ENCODE measurements around the gene MCM10. TPM values are rescaled to one million over a fixed set of nuclear protein-coding genes. Genes with fewer than 3 reads are reported as not detected.

MCM10 gene
- total and polyA plus RNA-seq, 9 of the 15 experiments (the other 6 are each of a cell fraction or from before 2014, with no cell fraction given): 10.4 to 68.1 (median 48.0) TPM

DNA sequence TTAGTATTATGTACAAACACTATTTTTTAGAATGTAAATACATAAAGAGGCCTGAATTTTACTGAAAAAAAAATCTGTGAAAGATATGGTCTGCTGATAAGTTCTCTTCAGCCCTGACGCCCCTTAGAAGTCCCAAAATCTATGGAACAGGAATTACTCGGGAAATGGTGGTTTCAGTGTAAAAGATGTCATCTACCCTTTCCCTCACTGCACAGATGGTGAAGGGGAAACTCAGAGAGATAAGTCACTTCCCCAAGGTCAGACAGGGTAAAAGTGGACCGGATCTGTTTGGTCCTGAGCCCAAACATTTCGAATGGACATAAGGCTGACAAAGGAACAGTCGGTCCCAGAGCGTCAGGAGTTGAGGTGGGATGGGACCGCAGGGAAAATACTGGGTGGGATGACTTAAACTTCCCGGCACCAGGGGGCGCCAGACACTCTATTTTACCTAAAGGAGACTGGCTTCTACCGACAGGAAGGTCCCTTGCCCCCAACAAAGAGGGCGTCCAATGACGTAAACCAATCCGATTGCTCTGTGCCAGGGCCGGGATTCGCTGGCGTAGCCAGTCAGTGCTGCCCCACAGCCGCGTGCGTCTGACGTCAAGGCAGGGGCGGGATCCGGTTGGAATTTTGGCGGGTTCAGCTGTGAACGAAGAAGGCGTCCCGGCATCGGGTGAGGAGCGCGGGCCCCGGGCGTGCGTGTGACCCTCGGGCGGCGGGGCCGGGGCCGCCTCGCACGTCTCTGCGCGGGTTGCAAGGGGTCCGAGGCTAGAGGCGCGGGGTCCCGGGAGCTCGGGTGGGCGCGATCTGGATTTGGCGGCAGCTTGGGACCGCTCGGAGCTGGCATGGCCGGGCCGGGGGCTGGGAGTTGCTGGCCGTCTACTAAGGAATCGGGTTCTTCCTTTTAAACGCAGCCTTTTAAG, at the start of gene MCM10 (continued):
- TF ChIP-seq, protein P1, sequence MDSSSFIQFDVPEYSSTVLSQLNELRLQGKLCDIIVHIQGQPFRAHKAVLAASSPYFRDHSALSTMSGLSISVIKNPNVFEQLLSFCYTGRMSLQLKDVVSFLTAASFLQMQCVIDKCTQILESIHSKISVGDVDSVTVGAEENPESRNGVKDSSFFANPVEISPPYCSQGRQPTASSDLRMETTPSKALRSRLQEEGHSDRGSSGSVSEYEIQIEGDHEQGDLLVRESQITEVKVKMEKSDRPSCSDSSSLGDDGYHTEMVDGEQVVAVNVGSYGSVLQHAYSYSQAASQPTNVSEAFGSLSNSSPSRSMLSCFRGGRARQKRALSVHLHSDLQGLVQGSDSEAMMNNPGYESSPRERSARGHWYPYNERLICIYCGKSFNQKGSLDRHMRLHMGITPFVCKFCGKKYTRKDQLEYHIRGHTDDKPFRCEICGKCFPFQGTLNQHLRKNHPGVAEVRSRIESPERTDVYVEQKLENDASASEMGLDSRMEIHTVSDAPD (CRISPR knock-in tag; IDR thresholded peaks at IDR 0.05): no peak
- TF ChIP-seq, protein P2, sequence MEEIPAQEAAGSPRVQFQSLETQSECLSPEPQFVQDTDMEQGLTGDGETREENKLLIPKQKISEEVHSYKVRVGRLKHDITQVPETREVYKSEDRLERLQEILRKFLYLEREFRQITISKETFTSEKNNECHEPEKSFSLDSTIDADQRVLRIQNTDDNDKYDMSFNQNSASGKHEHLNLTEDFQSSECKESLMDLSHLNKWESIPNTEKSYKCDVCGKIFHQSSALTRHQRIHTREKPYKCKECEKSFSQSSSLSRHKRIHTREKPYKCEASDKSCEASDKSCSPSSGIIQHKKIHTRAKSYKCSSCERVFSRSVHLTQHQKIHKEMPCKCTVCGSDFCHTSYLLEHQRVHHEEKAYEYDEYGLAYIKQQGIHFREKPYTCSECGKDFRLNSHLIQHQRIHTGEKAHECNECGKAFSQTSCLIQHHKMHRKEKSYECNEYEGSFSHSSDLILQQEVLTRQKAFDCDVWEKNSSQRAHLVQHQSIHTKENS (CRISPR knock-in tag; IDR thresholded peaks at IDR 0.05): no peak
- no peak for TF ChIP-seq HDAC8 (tag; IDR thresholded peaks at IDR 0.05)
- peak; percentile 66; the same call in 1 of the 2 replicates for TF ChIP-seq NCOA6 (IDR thresholded peaks at IDR 0.05)
- no peak for TF ChIP-seq ZNF57 (CRISPR knock-in tag; IDR thresholded peaks at IDR 0.05)
- TF ChIP-seq, protein P3, sequence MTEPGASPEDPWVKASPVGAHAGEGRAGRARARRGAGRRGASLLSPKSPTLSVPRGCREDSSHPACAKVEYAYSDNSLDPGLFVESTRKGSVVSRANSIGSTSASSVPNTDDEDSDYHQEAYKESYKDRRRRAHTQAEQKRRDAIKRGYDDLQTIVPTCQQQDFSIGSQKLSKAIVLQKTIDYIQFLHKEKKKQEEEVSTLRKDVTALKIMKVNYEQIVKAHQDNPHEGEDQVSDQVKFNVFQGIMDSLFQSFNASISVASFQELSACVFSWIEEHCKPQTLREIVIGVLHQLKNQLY (CRISPR knock-in tag; conservative IDR thresholded peaks at IDR 0.05): no peak
- no peak for TF ChIP-seq ZNF253 (CRISPR knock-in tag; conservative IDR thresholded peaks at IDR 0.05)
- peak; percentile 73 for TF ChIP-seq BHLHE40 (IDR thresholded peaks at IDR 0.05; ENCODE audit: low read length)
- no peak for TF ChIP-seq PHF21A (IDR thresholded peaks at IDR 0.05; ENCODE audit: borderline replicate concordance, low read depth)
- peak; percentile 59; the same call in 1 of the 2 replicates for TF ChIP-seq ZNF212 (CRISPR knock-in tag; IDR thresholded peaks at IDR 0.05)
- TF ChIP-seq, protein P4, sequence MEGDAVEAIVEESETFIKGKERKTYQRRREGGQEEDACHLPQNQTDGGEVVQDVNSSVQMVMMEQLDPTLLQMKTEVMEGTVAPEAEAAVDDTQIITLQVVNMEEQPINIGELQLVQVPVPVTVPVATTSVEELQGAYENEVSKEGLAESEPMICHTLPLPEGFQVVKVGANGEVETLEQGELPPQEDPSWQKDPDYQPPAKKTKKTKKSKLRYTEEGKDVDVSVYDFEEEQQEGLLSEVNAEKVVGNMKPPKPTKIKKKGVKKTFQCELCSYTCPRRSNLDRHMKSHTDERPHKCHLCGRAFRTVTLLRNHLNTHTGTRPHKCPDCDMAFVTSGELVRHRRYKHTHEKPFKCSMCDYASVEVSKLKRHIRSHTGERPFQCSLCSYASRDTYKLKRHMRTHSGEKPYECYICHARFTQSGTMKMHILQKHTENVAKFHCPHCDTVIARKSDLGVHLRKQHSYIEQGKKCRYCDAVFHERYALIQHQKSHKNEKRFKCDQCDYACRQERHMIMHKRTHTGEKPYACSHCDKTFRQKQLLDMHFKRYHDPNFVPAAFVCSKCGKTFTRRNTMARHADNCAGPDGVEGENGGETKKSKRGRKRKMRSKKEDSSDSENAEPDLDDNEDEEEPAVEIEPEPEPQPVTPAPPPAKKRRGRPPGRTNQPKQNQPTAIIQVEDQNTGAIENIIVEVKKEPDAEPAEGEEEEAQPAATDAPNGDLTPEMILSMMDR (IDR thresholded peaks at IDR 0.05 in 2 of 3, conservative IDR thresholded peaks at IDR 0.05 in 1 of 3; ENCODE audit: insufficient read depth in 2 of 3, low read depth in 1 of 3, low read length in 3 of 3): peak; percentile 73 to 95 (median 92)
- TF ChIP-seq SIN3A (IDR thresholded peaks at IDR 0.05; ENCODE audit: borderline replicate concordance in 2 of 2, control insufficient read depth in 1 of 2, low read depth in 2 of 2, low read length in 2 of 2): peak; percentile 76 to 86; a peak in 3 of 4 replicates
- peak; percentile 59; the same call in 1 of the 2 replicates for TF ChIP-seq SMC3 (conservative IDR thresholded peaks at IDR 0.05; ENCODE audit: insufficient read depth, low read depth, low read length)
- 0 out of 2 replicates have a peak, but pooled peaks have one; percentile 50 for TF ChIP-seq PML (IDR thresholded peaks at IDR 0.05; ENCODE audit: low read length)
- TF ChIP-seq POU5F1 (IDR thresholded peaks at IDR 0.05; ENCODE audit: borderline replicate concordance, low read depth, low read length, partially characterized antibody): peak; percentile 21
- no peak for TF ChIP-seq ZNF766 (CRISPR knock-in tag; conservative IDR thresholded peaks at IDR 0.05)
- TF ChIP-seq RFX5 (IDR thresholded peaks at IDR 0.05; ENCODE audit: low read depth, low read length): 0 out of 2 replicates have a peak, but pooled peaks have one; percentile 57
- no peak for TF ChIP-seq BDP1 (IDR thresholded peaks at IDR 0.05; ENCODE audit: insufficient read depth, insufficient read length)
- peak; percentile 59 to 68; a peak in 3 of 4 replicates for TF ChIP-seq NRF1 (conservative IDR thresholded peaks at IDR 0.05 in 1 of 2, IDR thresholded peaks at IDR 0.05 in 1 of 2)
- TF ChIP-seq YY1 (IDR thresholded peaks at IDR 0.05; ENCODE audit: borderline replicate concordance in 1 of 3, control insufficient read depth in 1 of 3, extremely low read depth in 1 of 3, insufficient read depth in 3 of 3, insufficient read length in 1 of 3, insufficient replicate concordance in 2 of 3, low read depth in 1 of 3, low read length in 2 of 3): peak; percentile 93 to 99 (median 98)
- no peak for TF ChIP-seq SMARCB1 (IDR thresholded peaks at IDR 0.05; ENCODE audit: insufficient read length, low read depth)

All from K562 (cell line).